Central memory CD8-positive, alpha-beta T cell (primary cell): Measurements from ENCODE around the gene TRAF2.
"Not testable (repeated sequence)": the region's sequence is repeated elsewhere in the genome, so short reads cannot be mapped to it uniquely, and the experiment has no call there.

ENCODE experiments used
- ATAC-seq: fragments of 150-1000 bp; cut with Tn5 transposase; replicated peaks from 2 replicates; pipeline ENCODE4 v1.10.0; 2022; ENCODE audit warnings: mild to moderate bottlenecking, moderate FRiP score, moderate number of reproducible peaks; ENCODE audit not compliant: poor library complexity, severe bottlenecking; ENCODE audit errors: extremely low read depth
- DNase-seq, 2 donors: peaks; one replicate each; pipeline ENCODE4 v3.0.0; 2021; ENCODE audit warnings: low spot score in 2 of 2
- H3K27ac Mint-ChIP-seq: one replicate; pipeline ENCODE4 v1.8.0; 2022; ENCODE audit warnings: low read depth, mild to moderate bottlenecking, moderate library complexity, mixed read lengths
- H3K27me3 Mint-ChIP-seq: one replicate; pipeline ENCODE4 v1.8.0; 2022; ENCODE audit warnings: mixed read lengths
- H3K36me3 Mint-ChIP-seq: one replicate; pipeline ENCODE4 v1.8.0; 2022; ENCODE audit warnings: mild to moderate bottlenecking, moderate library complexity, mixed read lengths; ENCODE audit not compliant: insufficient read depth
- H3K4me1 Mint-ChIP-seq: one replicate; pipeline ENCODE4 v1.8.0; 2022; ENCODE audit warnings: mixed read lengths
- H3K4me3 Mint-ChIP-seq: one replicate; pipeline ENCODE4 v1.8.0; 2022; ENCODE audit warnings: mild to moderate bottlenecking, moderate library complexity, mixed read lengths
- H3K9me3 Mint-ChIP-seq: one replicate; pipeline ENCODE4 v1.8.0; 2022; ENCODE audit warnings: mixed read lengths

The TRAF2 gene

DNA sequence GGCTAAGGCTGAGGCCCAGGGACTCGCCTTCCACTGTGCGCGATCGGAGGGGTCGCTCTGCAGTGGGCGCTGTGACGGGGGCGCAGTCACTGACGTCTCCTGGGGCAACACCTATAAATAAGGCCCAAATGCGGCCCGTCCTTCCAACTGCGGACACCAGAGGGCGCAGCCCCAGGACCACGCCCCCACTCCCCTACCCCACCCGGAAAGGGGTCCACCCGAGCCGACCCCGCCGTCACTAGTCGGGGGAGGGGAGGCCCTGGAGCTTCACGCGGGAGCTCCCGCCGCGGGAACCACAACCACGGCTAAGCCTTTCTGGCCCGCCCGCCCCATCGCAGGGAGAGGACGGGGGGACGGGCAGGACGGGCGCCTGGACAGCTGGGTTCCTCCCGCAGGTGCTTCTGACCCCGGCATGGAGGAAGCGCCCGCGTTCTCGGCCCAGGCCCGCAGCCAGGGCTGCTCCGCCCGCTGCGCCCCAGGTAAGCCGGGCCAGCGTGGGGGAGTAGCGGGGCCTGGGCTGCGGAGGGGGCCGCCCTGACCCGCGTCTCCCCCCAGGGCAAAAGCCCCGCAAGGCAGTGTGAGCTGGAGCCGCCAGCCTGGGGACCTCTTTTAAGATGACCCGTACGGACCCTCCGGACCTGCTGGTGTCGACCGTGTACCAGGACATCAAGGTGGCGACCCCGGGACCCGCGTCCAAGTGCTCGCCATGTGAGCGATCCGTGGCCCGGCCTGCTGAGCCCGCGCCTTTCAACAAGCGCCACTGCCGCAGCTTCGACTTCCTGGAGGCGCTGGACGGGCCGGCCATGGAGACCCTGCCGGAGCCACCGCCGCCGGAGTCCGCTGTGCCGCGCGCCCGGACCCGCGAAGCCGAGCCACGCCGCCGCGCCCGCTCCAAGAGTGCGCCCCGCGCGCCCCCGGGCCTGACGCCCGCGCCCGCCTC, 42.2 kb upstream of the TRAF2 start:
- H3K4me3 Mint-ChIP-seq: peak overlapping the region; percentile 90
- not testable (repeated sequence) for H3K27me3 Mint-ChIP-seq, ATAC-seq, H3K9me3 Mint-ChIP-seq
- peak overlapping the region; percentile 78 for H3K27ac Mint-ChIP-seq
- peak; percentile 47 to 56 for DNase-seq
- H3K36me3 Mint-ChIP-seq: peaks cover 46% of the 10 kb centered on the region
- H3K4me1 Mint-ChIP-seq: peaks cover 29% of the 10 kb centered on the region

DNA sequence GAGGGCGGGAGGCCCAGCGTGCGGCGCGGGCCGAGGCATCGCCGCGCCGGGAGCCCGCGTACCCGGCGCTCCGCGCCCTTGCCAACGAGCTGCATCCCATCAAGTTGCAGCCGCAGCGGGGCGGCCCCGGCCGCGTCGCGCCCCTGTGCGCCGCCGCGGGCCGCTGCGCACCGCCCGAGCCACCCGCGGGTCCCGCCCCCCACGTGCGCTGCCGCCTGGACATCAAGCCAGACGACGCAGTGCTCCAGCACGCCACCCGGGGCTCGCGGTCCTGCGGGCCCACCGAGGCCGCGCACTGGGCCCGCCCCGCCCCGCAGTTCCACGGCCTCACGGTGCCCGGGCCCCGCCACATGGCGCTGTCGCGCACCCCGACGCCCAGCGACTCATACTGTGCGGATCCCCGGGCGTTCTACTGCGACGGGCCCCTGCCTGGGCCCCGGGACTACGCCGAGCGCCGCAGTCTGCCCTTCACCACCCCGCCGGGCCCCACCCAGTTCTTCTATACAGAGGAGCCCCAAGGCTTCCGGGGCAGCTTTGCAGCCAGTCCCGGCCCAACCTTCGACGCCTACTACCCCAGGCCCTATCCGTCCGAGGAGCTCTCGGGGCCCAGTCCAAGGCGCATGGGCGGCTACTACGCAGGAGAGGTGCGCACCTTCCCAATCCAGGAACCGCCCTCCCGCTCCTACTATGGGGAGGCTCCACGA, 41.4 kb upstream of the TRAF2 start:
- ATAC-seq: no peak
- Mint-ChIP-seq H3K36me3 (peaks cover 46% of the 10 kb centered on the region), H3K27ac (no peak overlapping the region), H3K9me3 (no peaks in the 10 kb centered on the region), H3K4me3 (peak overlapping the region; percentile 23), H3K27me3 (no peaks in the 10 kb centered on the region), H3K4me1 (peaks cover 28% of the 10 kb centered on the region)
- no peak for DNase-seq

DNA sequence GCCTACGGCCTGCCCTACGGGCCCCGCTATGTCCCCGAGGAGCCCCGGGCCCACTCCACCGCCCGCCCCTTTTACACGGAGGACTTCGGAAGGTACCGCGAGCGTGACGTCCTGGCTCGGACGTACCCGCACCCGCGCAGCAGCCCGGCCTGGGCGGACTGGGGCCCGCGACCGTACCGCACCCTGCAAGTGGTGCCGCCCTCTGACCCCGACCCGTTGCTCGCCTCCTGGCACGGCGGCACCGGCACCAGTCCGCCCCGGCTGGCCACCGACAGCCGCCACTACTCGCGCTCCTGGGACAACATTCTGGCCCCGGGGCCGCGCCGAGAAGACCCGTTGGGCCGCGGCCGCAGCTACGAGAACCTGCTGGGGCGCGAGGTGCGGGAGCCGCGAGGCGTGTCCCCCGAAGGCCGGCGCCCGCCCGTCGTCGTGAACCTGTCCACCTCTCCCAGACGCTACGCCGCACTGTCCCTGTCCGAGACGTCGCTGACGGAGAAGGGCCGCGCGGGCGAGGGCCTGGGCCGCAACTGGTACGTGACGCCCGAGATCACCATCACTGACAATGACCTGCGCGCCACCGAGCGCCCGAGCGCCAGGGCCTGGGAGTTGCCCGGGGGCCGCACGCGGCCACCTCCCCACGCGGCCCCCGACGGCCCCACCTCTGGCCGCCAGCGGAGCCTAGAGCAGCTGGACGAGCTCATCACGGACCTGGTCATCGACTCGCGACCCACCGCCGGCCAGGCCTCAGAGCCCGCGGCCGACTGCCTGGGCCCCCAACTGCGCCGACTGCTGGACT, 40.7 kb upstream of the TRAF2 start:
- peak overlapping the region; percentile 79 for H3K27ac Mint-ChIP-seq
- peaks cover 24% of the 10 kb centered on the region for H3K4me1 Mint-ChIP-seq
- ATAC-seq (no peak), DNase-seq (no peak)
- H3K27me3 Mint-ChIP-seq: no peaks in the 10 kb centered on the region
- no peaks in the 10 kb centered on the region for H3K9me3 Mint-ChIP-seq
- peak overlapping the region; percentile 23 for H3K4me3 Mint-ChIP-seq
- peaks cover 47% of the 10 kb centered on the region for H3K36me3 Mint-ChIP-seq

DNA sequence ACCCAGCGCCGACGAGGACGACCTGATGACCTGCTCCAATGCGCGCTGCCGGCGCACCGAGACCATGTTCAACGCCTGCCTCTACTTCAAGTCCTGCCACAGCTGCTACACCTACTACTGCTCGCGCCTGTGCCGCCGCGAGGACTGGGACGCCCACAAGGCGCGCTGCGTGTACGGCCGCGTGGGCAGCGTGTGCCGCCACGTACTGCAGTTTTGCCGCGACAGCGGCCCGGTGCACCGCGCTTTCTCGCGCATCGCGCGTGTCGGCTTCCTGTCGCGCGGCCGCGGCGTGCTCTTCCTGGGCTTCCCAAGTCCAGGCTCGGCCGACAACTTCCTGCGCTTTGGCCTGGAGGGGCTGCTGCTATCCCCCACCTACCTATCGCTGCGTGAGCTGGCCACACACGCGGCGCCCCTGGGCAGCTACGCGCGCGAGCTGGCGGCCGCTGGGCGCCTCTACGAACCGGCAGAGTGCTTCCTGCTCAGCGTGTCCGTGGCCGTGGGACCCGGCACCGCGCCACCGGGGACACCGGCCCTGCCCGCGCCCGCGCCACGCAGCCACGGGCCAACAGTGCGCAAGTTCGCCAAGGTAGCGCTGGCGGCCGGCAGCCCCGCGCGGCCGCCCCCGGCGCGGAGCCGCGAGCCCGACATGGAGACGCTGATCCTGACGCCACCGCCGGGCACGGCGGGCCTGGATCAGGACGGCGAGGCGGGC, 39.8 kb upstream of the TRAF2 start:
- no peak for DNase-seq
- Mint-ChIP-seq H3K36me3 (peaks cover 48% of the 10 kb centered on the region), H3K4me1 (peaks cover 24% of the 10 kb centered on the region), H3K4me3 (peak overlapping the region; percentile 91), H3K27ac (peak overlapping the region; percentile 79), H3K27me3 (no peaks in the 10 kb centered on the region), H3K9me3 (no peaks in the 10 kb centered on the region)
- ATAC-seq: no peak

DNA sequence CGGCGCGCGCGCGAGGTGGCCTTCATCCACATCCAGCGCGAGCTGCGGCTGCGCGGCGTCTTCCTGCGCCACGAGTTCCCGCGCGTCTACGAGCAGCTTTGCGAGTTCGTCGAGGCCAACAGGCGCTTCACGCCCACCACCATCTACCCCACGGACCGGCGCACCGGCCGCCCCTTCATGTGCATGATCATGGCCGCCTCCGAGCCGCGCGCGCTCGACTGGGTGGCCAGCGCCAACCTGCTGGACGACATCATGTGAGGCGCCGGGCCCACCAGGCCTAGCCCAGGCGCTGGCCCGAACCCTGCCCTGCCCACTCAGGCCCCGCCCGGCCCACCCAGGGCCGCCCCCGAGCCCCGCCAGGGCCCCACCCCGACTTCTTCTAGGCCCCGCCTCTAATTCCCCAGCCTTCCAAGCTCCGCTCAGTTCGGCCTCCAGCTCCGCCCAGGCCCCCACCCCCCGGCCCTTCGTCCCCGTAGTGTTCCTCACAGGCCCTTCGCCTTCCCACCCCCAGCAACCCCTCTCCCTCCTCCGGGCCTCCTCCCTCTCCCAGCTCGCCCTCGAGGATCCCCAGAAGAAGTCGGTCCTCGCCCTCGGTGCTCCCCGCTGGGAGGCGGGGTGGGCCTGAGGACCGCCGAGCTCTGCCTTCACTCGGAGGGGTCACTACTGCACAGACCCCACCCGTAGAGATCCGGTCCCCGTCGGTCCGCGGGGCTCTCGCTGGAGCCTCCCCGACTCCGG, 39.1 kb upstream of the TRAF2 start:
- Mint-ChIP-seq H3K36me3 (peaks cover 47% of the 10 kb centered on the region), H3K4me3 (peak overlapping the region; percentile 91), H3K27ac (peak overlapping the region; percentile 94), H3K4me1 (peaks cover 21% of the 10 kb centered on the region), H3K27me3 (no peaks in the 10 kb centered on the region), H3K9me3 (no peaks in the 10 kb centered on the region)
- no peak for ATAC-seq
- DNase-seq: no peak

DNA sequence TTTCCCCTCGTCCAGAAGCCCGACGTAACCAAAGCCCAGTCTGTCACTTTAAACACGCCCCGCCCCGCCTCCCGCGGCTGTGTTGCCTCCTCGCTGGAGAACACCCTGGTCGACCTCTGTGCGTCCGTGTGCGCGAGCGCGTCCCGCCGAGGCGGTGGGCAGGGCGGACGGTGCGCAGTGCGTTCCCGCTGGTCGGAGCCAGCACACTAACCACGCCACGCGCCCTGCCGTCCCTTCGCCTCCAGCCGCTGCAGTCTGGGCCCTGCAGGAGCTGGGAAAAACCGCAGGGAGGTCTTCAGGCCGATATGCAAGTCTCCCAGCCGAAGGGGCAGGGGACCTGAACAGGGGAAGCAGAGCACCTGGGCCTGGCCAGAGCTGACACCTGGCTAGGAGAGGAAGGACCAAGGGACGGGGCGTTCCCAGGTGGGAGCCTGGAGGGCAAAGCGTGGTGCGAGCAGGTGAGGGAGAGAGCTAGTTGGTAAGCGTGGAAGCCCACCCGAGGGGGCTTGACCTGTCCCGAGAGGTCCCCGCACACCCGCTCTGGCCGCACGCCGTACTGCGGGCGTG, 38.4 kb upstream of the TRAF2 start:
- Mint-ChIP-seq H3K27me3 (no peaks in the 10 kb centered on the region), H3K4me1 (peaks cover 18% of the 10 kb centered on the region), H3K9me3 (no peaks in the 10 kb centered on the region), H3K27ac (peak overlapping the region; percentile 94), H3K4me3 (peak overlapping the region; percentile 91), H3K36me3 (peaks cover 47% of the 10 kb centered on the region)
- peak; percentile 59 to 68 for DNase-seq
- no peak for ATAC-seq

DNA sequence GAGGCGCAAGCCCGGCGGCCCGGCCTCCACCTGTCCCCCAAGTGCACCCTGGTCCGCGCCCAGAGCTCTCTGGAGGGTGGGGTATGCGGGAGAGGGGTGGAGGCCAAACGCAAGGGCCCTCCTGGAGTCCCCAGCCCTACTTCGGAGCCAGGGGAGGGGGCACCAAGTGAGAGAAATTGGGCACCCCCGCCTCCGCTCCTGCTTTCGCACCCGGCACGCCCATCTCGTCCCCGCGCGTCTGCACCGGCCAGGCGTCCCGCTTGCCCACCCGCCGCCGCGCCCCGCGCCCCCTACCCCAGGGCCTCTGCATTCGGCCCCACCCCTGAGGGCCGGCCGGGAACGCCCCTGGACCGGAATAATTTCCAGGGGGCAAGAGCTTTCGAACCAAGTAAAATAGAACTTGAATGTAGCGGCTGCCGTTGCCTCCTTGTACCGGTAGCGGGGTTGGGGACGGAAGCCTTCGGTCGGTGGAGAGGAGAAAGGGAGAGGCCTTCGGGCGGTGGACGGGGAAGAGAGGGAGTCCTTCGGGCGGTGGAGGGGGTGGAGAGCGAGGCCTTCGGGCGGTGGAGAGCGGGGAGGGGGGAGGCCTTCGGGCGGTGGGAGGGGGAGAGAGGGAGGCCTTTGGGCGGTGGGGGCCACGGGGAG, 37.8 kb upstream of the TRAF2 start:
- DNase-seq: no peak
- ATAC-seq: peak; percentile 8
- Mint-ChIP-seq H3K27ac (peak overlapping the region; percentile 94), H3K4me1 (peaks cover 18% of the 10 kb centered on the region), H3K36me3 (peaks cover 43% of the 10 kb centered on the region), H3K4me3 (peak overlapping the region; percentile 91), H3K9me3 (no peaks in the 10 kb centered on the region), H3K27me3 (no peaks in the 10 kb centered on the region)

DNA sequence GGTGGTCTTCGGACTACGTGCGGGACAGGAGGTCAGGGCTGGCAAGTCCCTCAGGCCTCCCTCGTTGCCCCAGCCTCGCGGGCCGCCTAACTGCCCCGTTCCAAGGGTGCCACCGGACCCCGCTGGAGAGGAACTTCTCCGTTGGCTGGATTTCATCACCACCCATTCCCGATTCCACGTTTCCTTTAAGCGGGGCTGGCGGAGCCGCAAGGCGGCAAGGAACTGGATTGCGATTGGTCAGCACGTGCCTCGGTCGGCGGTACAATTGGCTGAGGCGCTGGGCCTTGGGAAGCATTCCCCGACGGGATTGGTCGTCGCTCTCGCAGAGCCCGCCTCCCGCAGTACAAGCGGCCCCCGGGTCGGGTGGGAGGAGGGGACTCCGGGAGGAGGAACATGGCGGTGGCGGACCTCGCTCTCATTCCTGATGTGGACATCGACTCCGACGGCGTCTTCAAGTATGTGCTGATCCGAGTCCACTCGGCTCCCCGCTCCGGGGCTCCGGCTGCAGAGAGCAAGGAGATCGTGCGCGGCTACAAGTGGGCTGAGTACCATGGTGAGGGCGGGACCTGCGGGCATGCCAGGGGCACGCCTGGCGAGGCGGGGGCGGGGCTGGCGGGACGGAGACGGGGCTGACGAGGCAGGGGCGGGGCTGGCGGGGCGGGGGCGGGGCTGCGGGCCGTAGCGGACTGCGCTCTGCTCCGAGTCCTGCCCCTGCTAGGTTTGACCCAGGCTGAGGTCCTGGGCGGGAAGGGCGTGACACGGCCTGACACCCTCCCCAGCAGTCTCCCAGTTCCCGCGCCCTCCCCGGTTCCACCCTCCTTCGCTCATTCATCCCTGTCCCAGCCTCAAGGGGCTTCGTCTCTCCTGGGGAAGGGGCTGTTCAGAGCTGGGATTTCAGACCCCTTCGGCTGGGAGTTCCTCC, 37.0 kb upstream of the TRAF2 start, which contains the start of gene PHPT1:
TSS of gene PHPT1 (plus strand) at position 372 of the 922 bp plus-strand sequence. CDS start at position 394, 22 bp downstream.
- H3K4me1 Mint-ChIP-seq: peaks cover 18% of the 10 kb centered on the region
- H3K27ac Mint-ChIP-seq: peak within 1 kb of the TSS; percentile 94
- ATAC-seq: peak; percentile 91
- H3K4me3 Mint-ChIP-seq: peak within 1 kb of the TSS; percentile 91
- peaks cover 37% of the 10 kb centered on the region for H3K36me3 Mint-ChIP-seq
- H3K9me3 Mint-ChIP-seq: no peaks in the 10 kb centered on the region
- peak; percentile 91 to 95 for DNase-seq
- H3K27me3 Mint-ChIP-seq: no peaks in the 10 kb centered on the region

DNA sequence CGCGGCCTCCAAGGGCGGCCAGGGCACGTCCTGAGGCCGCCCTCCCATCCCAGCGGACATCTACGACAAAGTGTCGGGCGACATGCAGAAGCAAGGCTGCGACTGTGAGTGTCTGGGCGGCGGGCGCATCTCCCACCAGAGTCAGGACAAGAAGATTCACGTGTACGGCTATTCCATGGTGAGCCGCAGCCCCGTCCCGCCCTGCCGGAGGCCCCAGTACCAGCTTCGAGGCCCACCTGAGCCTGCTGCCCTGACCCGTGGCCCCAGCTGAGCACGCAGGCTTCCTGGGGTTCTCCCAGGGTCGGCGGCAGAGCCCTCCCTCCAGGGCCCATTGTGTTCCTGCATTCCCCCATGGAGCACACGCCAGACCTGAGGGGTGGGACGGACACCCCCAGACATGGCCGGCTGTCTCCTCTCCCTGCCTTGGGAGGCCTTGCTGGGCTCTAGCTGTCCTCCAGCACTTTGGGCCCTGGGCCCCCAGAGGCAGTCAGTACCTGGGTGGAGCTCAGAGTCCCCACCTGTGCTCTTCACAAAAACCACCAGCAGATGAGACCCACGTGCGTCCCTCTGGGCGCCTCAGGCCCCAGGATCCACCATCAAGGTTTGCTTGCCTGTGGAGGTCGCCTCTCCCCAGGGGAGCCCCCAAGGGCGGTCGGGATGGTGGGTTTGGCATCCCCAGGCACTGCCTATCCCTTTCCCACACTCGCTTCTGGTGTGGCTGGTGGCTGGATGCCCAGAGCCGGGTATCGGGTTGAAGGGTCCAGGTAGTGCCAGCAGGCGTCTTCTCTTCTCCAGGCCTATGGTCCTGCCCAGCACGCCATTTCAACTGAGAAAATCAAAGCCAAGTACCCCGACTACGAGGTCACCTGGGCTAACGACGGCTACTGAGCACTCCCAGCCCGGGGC, 36.1 kb upstream of the TRAF2 start:
- Mint-ChIP-seq H3K4me3 (peak overlapping the region; percentile 91), H3K27ac (peak overlapping the region; percentile 94), H3K36me3 (peaks cover 35% of the 10 kb centered on the region), H3K4me1 (peaks cover 18% of the 10 kb centered on the region), H3K9me3 (no peaks in the 10 kb centered on the region), H3K27me3 (no peaks in the 10 kb centered on the region)
- DNase-seq (no peak), ATAC-seq (no peak)
